GM19025 (cell line): ENCODE measurements around the gene ZYG11B.
"Not testable (repeated sequence)": the region's sequence is repeated elsewhere in the genome, so short reads cannot be mapped to it uniquely, and the experiment has no call there.

Experiments
- ATAC-seq: cut with Tn5 transposase; IDR thresholded peaks from one replicate; pipeline ENCODE4 v1.9.1; 2021; ENCODE audit warnings: mild to moderate bottlenecking, low read depth, moderate library complexity; ENCODE audit not compliant: unreplicated experiment

The ZYG11B gene

GRCh38 chr1:52706941-52707926 lies 19.0 kb upstream of the ZYG11B start:
- ATAC-seq = no peak

DNA sequence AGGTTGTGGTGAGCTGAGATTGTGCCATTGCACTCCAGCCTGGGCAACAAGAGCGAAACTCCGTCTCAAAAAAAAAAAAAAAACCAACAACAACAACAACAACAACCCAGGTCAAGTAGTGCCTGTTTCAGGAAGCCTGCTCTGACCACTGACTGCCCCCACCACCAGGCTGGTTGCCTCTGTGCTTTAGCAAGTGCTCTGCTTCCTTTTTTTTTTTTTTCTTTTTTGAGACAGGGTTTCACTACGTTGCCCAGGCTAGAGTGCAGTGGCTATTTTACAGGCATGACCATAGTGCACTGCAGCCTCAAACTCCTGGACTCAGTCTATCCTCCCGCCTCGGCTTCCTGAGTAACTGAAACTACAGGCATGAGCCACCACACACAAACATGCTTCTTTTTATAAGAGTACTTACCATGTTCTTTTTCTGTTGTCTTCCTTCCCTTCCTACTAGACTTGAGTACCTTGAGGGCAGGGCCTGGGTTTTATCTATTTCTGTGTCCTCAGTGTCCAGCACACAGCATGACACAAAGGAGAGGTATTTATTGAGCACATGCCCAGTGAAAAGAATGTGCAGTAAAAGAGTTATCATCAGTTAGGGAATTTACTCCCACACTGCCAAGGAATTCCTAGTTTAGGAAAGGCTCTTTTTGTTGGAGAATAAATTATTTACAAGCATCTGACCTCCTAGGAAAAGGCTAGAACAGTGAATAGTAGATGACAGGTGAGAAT lies 18.2 kb upstream of the ZYG11B start:
- no peak for ATAC-seq

DNA sequence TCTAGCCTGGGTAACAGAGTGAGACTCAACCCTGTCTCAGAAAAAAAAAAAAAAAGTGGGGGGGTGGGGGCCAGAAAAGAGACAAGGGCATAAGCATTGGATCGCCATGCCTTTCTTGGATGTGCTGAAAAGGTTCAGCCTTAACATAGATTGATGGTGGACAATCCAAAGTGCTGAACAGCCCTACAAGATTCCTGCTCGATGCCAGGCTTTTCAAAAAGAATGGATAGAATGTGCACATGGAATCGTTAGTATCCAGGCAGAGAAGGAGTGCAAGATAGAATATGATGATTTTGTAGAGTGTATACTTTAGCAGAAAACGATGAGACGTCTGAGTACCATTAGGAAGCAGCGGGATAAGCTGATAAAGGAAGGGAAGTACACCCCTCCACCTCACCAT lies 17.2 kb upstream of the ZYG11B start:
- no peak for ATAC-seq

GRCh38 chr1:52713590-52713989 lies 12.7 kb upstream of the ZYG11B start:
- no peak for ATAC-seq

GRCh38 chr1:52715296-52715695 lies 11.0 kb upstream of the ZYG11B start:
- not testable (repeated sequence) for ATAC-seq

DNA sequence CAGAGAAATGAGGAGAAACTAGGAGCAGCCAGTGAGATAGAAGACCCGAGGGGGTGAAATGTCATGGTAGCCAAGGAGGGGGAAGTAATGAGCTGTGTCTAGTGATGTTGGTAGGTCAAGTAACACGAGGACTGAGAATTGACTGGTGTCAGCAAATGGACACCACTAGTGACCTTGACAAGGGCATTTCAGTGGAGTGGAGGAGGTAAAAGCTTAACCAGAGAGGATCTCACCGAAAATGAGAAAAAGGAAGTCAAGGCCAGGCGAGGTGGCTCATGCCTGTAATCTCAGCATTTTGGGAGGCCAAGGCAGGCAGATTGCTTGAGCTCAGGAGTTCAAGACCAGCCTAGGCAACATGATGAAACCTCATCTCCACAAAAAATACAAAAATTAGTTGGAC lies 3.0 kb upstream of the ZYG11B start:
- no peak for ATAC-seq

- ATAC-seq = no peak
These were observed 369 bp upstream of the ZYG11B start for GRCh38 chr1:52725903-52726264.

- ATAC-seq = no peak
These were observed 897 bp downstream of the ZYG11B start for GRCh38 chr1:52727114-52727586.

GRCh38 chr1:52727956-52728656 lies 1.9 kb downstream of the ZYG11B start:
- no peak for ATAC-seq

- no peak for ATAC-seq
These were observed 7.1 kb downstream of the ZYG11B start for GRCh38 chr1:52733368-52733767.

DNA sequence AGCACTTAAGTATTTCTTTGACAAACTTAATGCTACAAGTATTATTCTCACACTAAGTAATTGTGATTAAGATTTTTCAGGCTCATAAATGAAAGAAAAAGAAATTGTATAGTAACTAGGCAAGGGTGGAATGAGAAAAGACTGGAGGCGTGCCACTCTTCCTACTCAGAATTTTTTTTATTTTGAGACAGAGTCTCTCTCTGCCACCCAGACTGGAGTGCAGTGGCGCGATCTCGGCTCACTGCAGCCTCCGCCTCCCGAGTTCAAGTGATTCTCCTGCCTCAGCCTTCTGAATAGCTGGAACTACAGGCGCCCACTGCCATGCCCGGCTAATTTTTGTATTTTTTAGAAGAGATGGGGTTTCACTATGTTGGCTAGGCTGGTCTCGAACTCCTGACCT lies 9.1 kb downstream of the ZYG11B start:
- ATAC-seq = not testable (repeated sequence)

GRCh38 chr1:52738148-52738547 lies 11.9 kb downstream of the ZYG11B start:
- no peak for ATAC-seq

- no peak for ATAC-seq
These were observed 12.6 kb downstream of the ZYG11B start for GRCh38 chr1:52738893-52739292.

DNA sequence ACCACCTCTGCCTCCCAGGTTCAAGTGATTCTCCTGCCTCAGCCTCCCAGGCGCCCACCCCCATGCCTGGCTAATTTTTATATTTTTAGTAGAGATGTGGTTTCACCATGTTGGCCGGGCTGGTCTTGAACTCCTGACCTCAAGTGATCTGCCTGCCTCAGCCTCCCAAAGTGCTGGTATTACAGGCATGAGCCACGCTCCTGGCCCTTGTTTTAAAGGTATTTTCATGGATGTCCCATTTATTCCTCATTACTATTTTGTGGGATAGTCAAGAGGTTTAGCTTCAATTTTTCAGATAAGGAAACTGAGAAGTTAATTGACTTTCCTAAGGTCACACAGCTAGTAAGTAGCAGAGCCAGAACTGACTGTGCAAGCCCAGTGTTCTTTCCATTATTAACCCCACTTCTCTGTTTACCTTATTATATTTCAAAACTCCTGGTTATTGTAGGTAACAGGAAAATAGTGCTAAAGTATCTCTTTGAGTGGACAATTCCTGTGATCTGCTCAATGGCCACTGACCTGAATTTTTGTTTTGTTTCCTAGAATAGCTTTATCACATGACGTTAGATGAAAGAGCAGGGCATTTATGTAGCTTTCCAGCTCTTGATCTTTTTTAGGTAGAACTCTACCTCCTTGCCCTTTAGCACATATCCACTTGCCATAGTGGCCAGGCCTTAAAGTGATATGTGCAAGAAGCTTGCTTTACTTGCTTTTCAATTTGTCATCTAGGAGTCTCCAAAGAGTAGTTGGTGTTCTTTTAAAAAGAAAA lies 13.6 kb downstream of the ZYG11B start:
- no peak for ATAC-seq

- ATAC-seq = no peak
These were observed 15.0 kb downstream of the ZYG11B start for GRCh38 chr1:52741259-52741658.

DNA sequence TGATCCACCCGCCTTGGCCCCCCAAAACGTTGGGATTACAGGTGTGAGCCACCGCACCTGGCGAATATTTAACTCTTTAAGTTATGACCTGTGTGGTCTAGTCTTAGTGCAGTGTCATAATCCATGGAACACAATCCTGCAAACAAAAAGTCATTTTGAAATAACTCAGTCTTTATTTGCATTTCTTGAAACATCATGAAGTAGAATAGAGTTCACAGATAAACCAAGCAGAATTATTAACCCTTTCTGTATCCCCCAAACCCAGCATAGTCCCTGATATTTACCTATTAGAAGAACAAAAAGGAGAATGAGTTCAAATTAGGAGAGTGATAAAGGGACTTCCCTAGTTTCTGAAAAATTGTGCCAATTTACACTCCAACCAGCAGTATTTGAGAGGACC lies 19.9 kb downstream of the ZYG11B start:
- ATAC-seq = no peak

- ATAC-seq = no peak
These were observed 21.2 kb downstream of the ZYG11B start for GRCh38 chr1:52747450-52747849.

- no peak for ATAC-seq
These were observed 21.9 kb downstream of the ZYG11B start for GRCh38 chr1:52748119-52748518.

DNA sequence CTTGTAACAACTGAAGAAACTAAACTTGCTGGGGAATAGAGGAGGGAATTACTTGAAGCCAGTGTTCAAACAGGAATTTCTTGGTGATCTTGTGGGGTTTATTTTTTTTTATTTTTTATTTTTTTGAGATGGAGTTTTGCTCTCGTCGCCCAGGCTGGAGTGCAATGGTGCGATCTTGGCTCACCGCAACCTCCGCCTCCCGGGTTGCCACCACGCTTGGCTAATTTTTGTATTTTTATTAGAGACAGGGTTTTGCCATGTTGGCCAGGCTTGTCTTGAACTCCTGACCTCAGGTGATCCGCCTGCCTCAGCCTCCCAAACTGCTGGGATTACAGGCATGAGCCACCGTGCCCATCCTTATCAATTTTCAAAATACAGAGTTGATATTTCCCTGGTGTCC lies 23.2 kb downstream of the ZYG11B start:
- not testable (repeated sequence) for ATAC-seq

GRCh38 chr1:52750139-52750538 lies 23.9 kb downstream of the ZYG11B start:
- ATAC-seq = not testable (repeated sequence)
